Spleen (tissue), 11 donors: ENCODE data around the gene FEZ2. TPM values are rescaled to one million over a fixed set of nuclear protein-coding genes. Genes with fewer than 3 reads are reported as not detected.

Experiments used
- DNase-seq: peaks from one replicate; pipeline ENCODE4 v3.0.0-alpha.2; 2020
- H3K27ac ChIP-seq, 8 donors: fragments of 200-600 bp; sonication (generic) in 7 of 8; 1 replicate in 4 of 8; 2 replicates in 4 of 8; pipeline versions ENCODE4 v1.5.0 to v1.8.0; 2016 to 2021; ENCODE audit warnings: inconsistent platforms in 4 of 8, mild to moderate bottlenecking in 4 of 8, moderate library complexity in 1 of 8
- H3K27me3 ChIP-seq, 7 donors: fragments of 200-600 bp; sonication (generic) in 6 of 7; replicated peaks in 1 of 7; 1 replicate in 4 of 7; 2 replicates in 3 of 7; pipeline versions ENCODE4 v1.5.0 to v1.8.0; 2016 to 2021; ENCODE audit warnings: inconsistent platforms in 3 of 7, mild to moderate bottlenecking in 1 of 7
- H3K36me3 ChIP-seq, 6 donors: fragments of 200-600 bp; sonication (generic) in 5 of 6; 1 replicate in 4 of 6; 2 replicates in 2 of 6; pipeline versions ENCODE4 v1.5.0 to v1.8.0; 2016 to 2021; ENCODE audit warnings: inconsistent platforms in 2 of 6
- H3K4me1 ChIP-seq, 6 donors: fragments of 200-600 bp; sonication (generic) in 5 of 6; 1 replicate in 3 of 6; 2 replicates in 3 of 6; pipeline versions ENCODE4 v1.5.0 to v1.8.0; 2016 to 2021; ENCODE audit warnings: inconsistent platforms in 3 of 6
- H3K4me3 ChIP-seq, 8 donors: fragments of 200-600 bp; sonication (generic) in 7 of 8; 1 replicate in 4 of 8; 2 replicates in 4 of 8; pipeline versions ENCODE4 v1.5.0 to v1.8.0; 2016 to 2021; ENCODE audit warnings: inconsistent platforms in 4 of 8, mild to moderate bottlenecking in 4 of 8, moderate library complexity in 2 of 8
- H3K9me3 ChIP-seq, 8 donors: fragments of 200-600 bp; sonication (generic) in 7 of 8; 1 replicate in 4 of 8; 2 replicates in 4 of 8; pipeline versions ENCODE4 v1.5.0 to v1.8.0; 2016 to 2021; ENCODE audit warnings: inconsistent platforms in 4 of 8
- CTCF ChIP-seq, 11 experiments: fragments of 200-600 bp in 7 of 11; fragments of 450-650 bp in 4 of 11; sonication (generic) in 4 of 11; IDR thresholded peaks in 8 of 11; conservative IDR thresholded peaks in 3 of 11; 1 replicate in 7 of 11; 2 replicates in 4 of 11; pipeline versions ENCODE4 v1.4.0 to v1.8.0; 2016 to 2021; ENCODE audit warnings: antibody characterized with exemption in 11 of 11, inconsistent platforms in 4 of 11, mild to moderate bottlenecking in 1 of 11
- POLR2A ChIP-seq, 3 donors: fragments of 450-650 bp; IDR thresholded peaks; one replicate each; pipeline ENCODE4 v1.5.1; 2017; ENCODE audit warnings: antibody characterized with exemption in 3 of 3, mild to moderate bottlenecking in 1 of 3
- POLR2AphosphoS5 ChIP-seq, 3 donors: sonication (generic); formaldehyde crosslinking; IDR thresholded peaks; one replicate each; pipeline ENCODE4 v1.5.1; 2017; ENCODE audit warnings: antibody characterized with exemption in 3 of 3
- WGBS, 5 donors: extraction: QIAGEN DNeasy Blood & Tissue Kit in 3 of 5; methylation state at CpG; one replicate each; pipeline versions ENCODE4 v1.1.5 to v1.1.7; 2013 to 2018; 5-methylcytosine and 5-hydroxymethylcytosine counted together
- intact Hi-C: fragments of 100-400 bp; cut with DNase I; formaldehyde crosslinking; loops from one replicate; pipeline ENCODE4 v1.15.0; 2023; ENCODE audit warnings: low total_unique reads
- polyA plus RNA-seq, 3 donors: library from polyadenylated mRNA; stranded (reverse); fragments of 200-250 nt; gene quantifications; one replicate each; pipeline ENCODE4 v1.2.1, GENCODE V29; 2013
- total RNA-seq, 7 donors: library from RNA; depleted of rRNA in 3 of 7; stranded (reverse); fragments of >200 nt in 3 of 7; fragmentation: NEBNext Ultra II Directional in 4 of 7; extraction: Animal tissue kit (Norgen Biotek cat#: 25700) in 4 of 7; gene quantifications; one replicate each; pipeline versions ENCODE4 v1.1.0 to v1.2.1, GENCODE V29; 2016 to 2021
- donor health status: healthy with polysubstance abuse.
- donor health status: DM: no; HTN: no; CAD: no; lungs with moderate emphysema.
- donor health status: DM: no; HTN: no; CAD: no.
- donor health status: Bipolar disorder and iron deficiency.
- donor health status: healthy.
- donor health status: DM: no; HTN: no; CAD: no.
- donor health status: DM: yes; HTN: yes; CAD: no.

FEZ2 gene
- total and polyA plus RNA-seq, 10 donors, result 12.2 to 76.9 (median 57.1) TPM

- intact Hi-C loops, result no loop called here
- Histone ChIP-seq H3K4me1 (no peaks in the 10 kb centered on the region), H3K27me3 (no peaks in the 10 kb centered on the region), H3K4me3 (no peak overlapping the region), H3K9me3 (no peaks in the 10 kb centered on the region), H3K36me3 (peaks cover 0 to 100% (median 68%) of the 10 kb centered on the region in 6 donors), H3K27ac (no peak overlapping the region)
- TF ChIP-seq POLR2AphosphoS5 (IDR thresholded peaks at IDR 0.05), result no peak
- no peak for TF ChIP-seq POLR2A (IDR thresholded peaks at IDR 0.05)
- TF ChIP-seq CTCF (IDR thresholded peaks at IDR 0.05 in 8 of 11, conservative IDR thresholded peaks at IDR 0.05 in 3 of 11), result no peak
- WGBS, 5 donors, result 90 to 96% (median 93%) methylated on average over 2 of the region's 2 CpGs
- no peak for DNase-seq
Measured at GRCh38 chr2:36577884-36578283, 20.1 kb downstream of the FEZ2 start.

DNA sequence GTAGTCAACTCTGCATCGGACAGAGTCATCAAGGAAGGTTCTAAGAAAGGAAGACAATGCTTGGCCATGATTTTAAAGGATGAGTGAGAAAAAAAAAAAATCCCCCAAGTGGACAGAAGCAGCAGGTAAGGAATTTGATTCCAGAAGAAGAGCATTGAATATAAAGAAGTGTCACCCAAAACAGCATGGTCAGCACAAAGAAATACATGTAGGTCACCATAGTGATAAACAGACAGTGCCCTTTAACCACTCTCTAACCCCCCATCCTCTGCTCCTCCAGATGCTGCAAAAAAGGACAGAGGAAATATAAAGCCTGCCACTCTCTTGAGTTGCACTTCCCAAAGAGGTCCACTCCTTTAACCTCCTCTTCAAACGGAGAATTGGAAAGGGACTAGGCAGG is 23.4 kb downstream of the FEZ2 start:
- TF ChIP-seq CTCF (IDR thresholded peaks at IDR 0.05 in 8 of 11, conservative IDR thresholded peaks at IDR 0.05 in 3 of 11) (no peak), POLR2AphosphoS5 (IDR thresholded peaks at IDR 0.05) (no peak), POLR2A (IDR thresholded peaks at IDR 0.05) (no peak)
- no peaks in the 10 kb centered on the region for H3K9me3 ChIP-seq
- no peak for DNase-seq
- no peaks in the 10 kb centered on the region for H3K27me3 ChIP-seq
- H3K36me3 ChIP-seq, result peaks cover 0 to 93% (median 43%) of the 10 kb centered on the region in 6 donors
- 82 to 96% (median 90%) methylated on average over 2 of the region's 2 CpGs for WGBS, 5 donors
- intact Hi-C loops, result no loop called here
- peaks cover 0 to 3% (median 0%) of the 10 kb centered on the region in 6 donors for H3K4me1 ChIP-seq
- no peak overlapping the region for H3K4me3 ChIP-seq
- no peak overlapping the region for H3K27ac ChIP-seq

DNA sequence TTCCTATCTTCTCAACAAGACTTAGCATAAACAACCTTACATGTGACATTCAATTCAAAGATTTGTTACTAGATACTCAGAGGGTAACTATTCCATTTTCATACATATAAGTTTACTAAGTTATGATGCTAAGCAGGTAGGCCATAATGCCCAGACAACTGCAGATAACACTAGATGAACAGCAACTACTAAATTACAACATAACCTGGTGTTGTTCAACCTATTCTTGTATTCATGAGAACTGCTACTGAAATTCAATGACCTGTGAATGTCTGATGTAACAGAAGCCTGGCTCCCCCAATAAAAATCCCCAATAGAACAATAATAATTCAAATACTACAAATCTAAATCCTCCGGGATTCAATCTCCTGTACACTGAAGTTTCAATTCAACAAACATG is 24.8 kb downstream of the FEZ2 start:
- H3K4me3 ChIP-seq, result no peak overlapping the region
- no peaks in the 10 kb centered on the region for H3K9me3 ChIP-seq
- peaks cover 0 to 3% (median 0%) of the 10 kb centered on the region in 6 donors for H3K4me1 ChIP-seq
- no peak overlapping the region for H3K27ac ChIP-seq
- WGBS, 5 donors, result 93 to 97% (median 95%) methylated on average over 1 of the region's 1 CpG
- DNase-seq, result no peak
- H3K36me3 ChIP-seq, result peaks cover 0 to 93% (median 30%) of the 10 kb centered on the region in 6 donors
- intact Hi-C loops, result no loop called here
- no peaks in the 10 kb centered on the region for H3K27me3 ChIP-seq
- TF ChIP-seq CTCF (IDR thresholded peaks at IDR 0.05 in 8 of 11, conservative IDR thresholded peaks at IDR 0.05 in 3 of 11), result no peak

DNA sequence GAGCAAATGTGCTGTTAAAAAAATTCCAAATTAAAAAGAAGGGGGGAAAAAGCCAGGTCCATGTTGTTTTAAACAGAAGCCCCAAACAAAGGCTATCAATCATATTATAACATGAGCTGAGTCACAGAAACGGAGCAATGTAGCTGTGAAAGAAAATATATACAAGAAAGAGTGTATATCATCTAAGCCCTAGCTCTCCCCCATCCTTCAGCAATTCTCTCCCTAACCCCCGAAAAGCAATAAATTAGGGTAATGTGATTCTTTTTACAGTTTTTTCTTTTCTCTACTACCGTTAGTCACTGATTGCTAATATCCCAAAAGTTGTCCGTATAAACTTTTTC is 25.3 kb downstream of the FEZ2 start:
- no peak overlapping the region for H3K27ac ChIP-seq
- 83 to 89% (median 88%) methylated on average over 4 of the region's 4 CpGs for WGBS, 5 donors

More for the DNA sequence above, 25.3 kb downstream of the FEZ2 start:
- H3K27me3 ChIP-seq, result no peaks in the 10 kb centered on the region
- no peak for TF ChIP-seq CTCF (IDR thresholded peaks at IDR 0.05 in 8 of 11, conservative IDR thresholded peaks at IDR 0.05 in 3 of 11)
- no peak for TF ChIP-seq POLR2A (IDR thresholded peaks at IDR 0.05)
- no peak for TF ChIP-seq POLR2AphosphoS5 (IDR thresholded peaks at IDR 0.05)
- no peaks in the 10 kb centered on the region for H3K9me3 ChIP-seq
- peaks cover 0 to 3% (median 0%) of the 10 kb centered on the region in 6 donors for H3K4me1 ChIP-seq
- intact Hi-C loops, result no loop called here
- H3K4me3 ChIP-seq, result no peak overlapping the region
- H3K36me3 ChIP-seq, result peaks cover 0 to 93% (median 26%) of the 10 kb centered on the region in 6 donors
- DNase-seq, result no peak
